T-helper 17 cell (primary cell): ENCODE measurements around the gene CRYZL1. TPM values are rescaled to one million over a fixed set of nuclear protein-coding genes. Genes with fewer than 3 reads are reported as not detected.
"Not testable (repeated sequence)": the region's sequence is repeated elsewhere in the genome, so short reads cannot be mapped to it uniquely, and the experiment has no call there.

ENCODE experiments used
- ATAC-seq: fragments of 150-1000 bp; cut with Tn5 transposase; 2 replicates; pipeline ENCODE4 v1.10.0; 2021; ENCODE audit warnings: mild to moderate bottlenecking, moderate library complexity
- DNase-seq, 3 donors: peaks; one replicate each; pipeline versions ENCODE4 v3.0.0 to v3.0.0-alpha.2; 2020 to 2021
- H3K9me3 ChIP-seq: one replicate; pipeline ENCODE4 v1.7.0; 2013; ENCODE audit warnings: low read length, mild to moderate bottlenecking; ENCODE audit not compliant: control insufficient read depth, poor library complexity, severe bottlenecking
- H3K27ac Mint-ChIP-seq: one replicate; pipeline ENCODE4 v1.8.0; 2022; ENCODE audit warnings: mild to moderate bottlenecking, moderate library complexity, mixed read lengths
- H3K27me3 Mint-ChIP-seq: one replicate; pipeline ENCODE4 v1.8.0; 2022; ENCODE audit warnings: mixed read lengths
- H3K36me3 Mint-ChIP-seq: one replicate; pipeline ENCODE4 v1.8.0; 2022; ENCODE audit warnings: low read depth, mixed read lengths
- H3K4me1 Mint-ChIP-seq: one replicate; pipeline ENCODE4 v1.8.0; 2022; ENCODE audit warnings: mild to moderate bottlenecking, mixed read lengths
- H3K4me3 Mint-ChIP-seq: one replicate; pipeline ENCODE4 v1.8.0; 2022; ENCODE audit warnings: mild to moderate bottlenecking, moderate library complexity, mixed read lengths
- total RNA-seq, 4 donors: library from RNA in 2 of 4; stranded (reverse) in 2 of 4; gene quantifications; one replicate each; pipeline ENCODE4 v1.2.3 and lab custom pipeline; 2022 to 2026

Gene CRYZL1
- total RNA-seq, 2 donors from 2014 or later, result 23.2 to 23.7 TPM

- Mint-ChIP-seq H3K27ac (peak within 1 kb of the TSS; percentile 97), H3K36me3 (no peaks in the 10 kb centered on the region), H3K27me3 (peaks cover 8% of the 10 kb centered on the region), H3K4me1 (peaks cover 19% of the 10 kb centered on the region), H3K4me3 (peak within 1 kb of the TSS; percentile 98)
- peak; percentile 99 to 100 (median 99) for DNase-seq
- H3K9me3 ChIP-seq, result no peaks in the 10 kb centered on the region
- ATAC-seq, result peak; percentile 89
These were observed 720 bp upstream of the CRYZL1 start, which contains the start of gene ITSN1 for GRCh38 chr21:33642027-33642895. TSS of gene ITSN1 (plus strand) at chr21:33642501. CDS start at chr21:33718829, 76,328 bp downstream.

DNA sequence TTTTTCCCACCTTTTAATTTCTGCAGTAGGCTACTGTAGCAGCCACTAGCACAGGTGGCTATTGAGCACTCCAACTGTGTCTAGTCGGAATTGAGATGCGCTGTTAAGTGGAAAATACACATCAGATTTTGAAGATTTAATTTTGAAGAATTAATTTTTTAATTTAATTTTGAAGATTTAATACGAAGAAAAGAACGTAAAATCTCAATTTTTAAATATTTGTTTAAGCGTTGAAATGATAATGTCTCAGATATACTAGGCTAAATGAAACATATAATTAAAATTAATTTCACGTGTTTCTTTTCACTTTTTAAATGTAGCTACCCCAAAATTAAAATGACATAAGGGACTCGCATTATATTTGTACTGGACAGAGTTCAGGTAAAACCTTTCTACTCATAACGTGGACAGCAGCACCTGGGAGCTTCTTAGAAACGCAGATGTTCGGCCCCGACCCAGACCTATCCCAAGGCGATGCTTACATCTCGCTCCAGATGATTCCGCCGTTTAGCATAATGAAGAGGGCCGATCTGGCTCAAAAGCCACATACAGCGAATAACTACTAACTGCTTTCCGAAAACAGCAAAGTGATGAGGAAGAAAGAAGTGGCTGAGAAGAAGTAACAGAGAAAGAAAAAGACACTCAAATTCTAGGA lies 717 bp downstream of the CRYZL1 start:
- ATAC-seq, result no peak
- Mint-ChIP-seq H3K27ac (peak overlapping the region; percentile 97), H3K4me3 (peak overlapping the region; percentile 98), H3K36me3 (no peaks in the 10 kb centered on the region), H3K27me3 (peaks cover 8% of the 10 kb centered on the region), H3K4me1 (peaks cover 24% of the 10 kb centered on the region)
- no peak for DNase-seq
- no peaks in the 10 kb centered on the region for H3K9me3 ChIP-seq

GRCh38 chr21:33634254-33634653 lies 7.3 kb downstream of the CRYZL1 start:
- peaks cover 2% of the 10 kb centered on the region for H3K36me3 Mint-ChIP-seq
- H3K9me3 ChIP-seq, result no peaks in the 10 kb centered on the region
- DNase-seq (no peak), ATAC-seq (no peak)
- no peak overlapping the region for H3K4me3 Mint-ChIP-seq
- no peaks in the 10 kb centered on the region for H3K27me3 Mint-ChIP-seq
- no peak overlapping the region for H3K27ac Mint-ChIP-seq
- peaks cover 16% of the 10 kb centered on the region for H3K4me1 Mint-ChIP-seq

DNA sequence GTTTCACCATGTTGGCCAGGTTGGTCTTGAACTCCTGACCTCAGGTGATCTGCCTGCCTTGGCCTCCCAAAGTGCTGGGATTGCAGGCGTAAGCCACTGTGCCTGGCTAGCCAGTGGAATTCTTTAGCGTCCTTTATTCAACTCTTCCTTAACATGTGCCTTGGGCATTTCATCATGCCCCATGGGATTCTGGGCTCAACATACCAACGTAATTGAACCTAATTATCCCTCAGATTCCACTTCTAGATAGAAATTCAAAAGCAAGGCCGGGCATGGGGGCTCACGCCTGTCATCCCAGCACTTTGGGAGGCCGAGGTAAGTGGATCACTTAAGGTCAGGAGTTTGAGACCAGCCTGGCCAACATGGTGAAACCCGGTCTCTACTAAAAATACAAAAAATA lies 15.4 kb downstream of the CRYZL1 start:
- DNase-seq, H3K4me1 Mint-ChIP-seq, ATAC-seq, H3K27ac Mint-ChIP-seq, H3K4me3 Mint-ChIP-seq, H3K9me3 ChIP-seq, H3K36me3 Mint-ChIP-seq, H3K27me3 Mint-ChIP-seq: not testable (repeated sequence)

GRCh38 chr21:33622253-33622652 lies 19.3 kb downstream of the CRYZL1 start:
- Mint-ChIP-seq H3K27ac (no peak overlapping the region), H3K27me3 (no peaks in the 10 kb centered on the region), H3K4me1 (no peaks in the 10 kb centered on the region), H3K36me3 (peaks cover 8% of the 10 kb centered on the region), H3K4me3 (no peak overlapping the region)
- ATAC-seq (no peak), DNase-seq (no peak)
- H3K9me3 ChIP-seq, result no peaks in the 10 kb centered on the region

GRCh38 chr21:33619726-33620125 lies 21.8 kb downstream of the CRYZL1 start:
- Mint-ChIP-seq H3K27ac (peak overlapping the region; percentile 0), H3K4me1 (no peaks in the 10 kb centered on the region), H3K36me3 (peaks cover 8% of the 10 kb centered on the region), H3K27me3 (no peaks in the 10 kb centered on the region), H3K4me3 (no peak overlapping the region)
- no peak for DNase-seq
- no peaks in the 10 kb centered on the region for H3K9me3 ChIP-seq
- no peak for ATAC-seq

- H3K9me3 ChIP-seq, result no peaks in the 10 kb centered on the region
- Mint-ChIP-seq H3K27me3 (no peaks in the 10 kb centered on the region), H3K4me3 (no peak overlapping the region), H3K27ac (no peak overlapping the region), H3K36me3 (peaks cover 9% of the 10 kb centered on the region), H3K4me1 (no peaks in the 10 kb centered on the region)
- ATAC-seq (no peak), DNase-seq (no peak)
These were observed 23.1 kb downstream of the CRYZL1 start for GRCh38 chr21:33618407-33618806.

DNA sequence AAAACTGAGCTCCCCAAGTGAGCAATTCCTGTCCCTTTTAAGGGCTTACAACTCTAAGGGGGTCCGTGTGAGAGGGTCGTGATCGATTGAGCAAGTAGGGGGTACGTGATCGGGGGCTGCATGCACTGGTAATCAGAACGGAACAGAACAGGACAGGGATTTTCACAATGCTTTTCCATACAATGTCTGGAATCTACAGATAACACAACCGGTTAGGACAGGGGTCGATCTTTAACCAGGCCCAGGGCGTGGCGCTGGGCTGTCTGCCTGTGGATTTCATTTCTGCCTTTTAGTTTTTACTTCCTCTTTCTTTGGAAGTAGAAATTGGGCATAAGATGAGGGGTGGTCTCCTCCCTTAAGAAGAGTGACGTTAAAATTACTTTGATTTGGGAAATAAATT lies 24.0 kb downstream of the CRYZL1 start:
- not testable (repeated sequence) for H3K4me1 Mint-ChIP-seq, DNase-seq, H3K36me3 Mint-ChIP-seq, H3K27me3 Mint-ChIP-seq, H3K4me3 Mint-ChIP-seq, H3K9me3 ChIP-seq, ATAC-seq
- H3K27ac Mint-ChIP-seq, result peak overlapping the region; percentile 43

GRCh38 chr21:33611006-33611744 lies 30.4 kb downstream of the CRYZL1 start:
- no peak for DNase-seq
- H3K9me3 ChIP-seq, result no peaks in the 10 kb centered on the region
- no peak overlapping the region for H3K4me3 Mint-ChIP-seq
- no peaks in the 10 kb centered on the region for H3K27me3 Mint-ChIP-seq
- ATAC-seq, result no peak
- peaks cover 5% of the 10 kb centered on the region for H3K36me3 Mint-ChIP-seq
- H3K4me1 Mint-ChIP-seq, result peaks cover 2% of the 10 kb centered on the region
- peak overlapping the region; percentile 3 for H3K27ac Mint-ChIP-seq

DNA sequence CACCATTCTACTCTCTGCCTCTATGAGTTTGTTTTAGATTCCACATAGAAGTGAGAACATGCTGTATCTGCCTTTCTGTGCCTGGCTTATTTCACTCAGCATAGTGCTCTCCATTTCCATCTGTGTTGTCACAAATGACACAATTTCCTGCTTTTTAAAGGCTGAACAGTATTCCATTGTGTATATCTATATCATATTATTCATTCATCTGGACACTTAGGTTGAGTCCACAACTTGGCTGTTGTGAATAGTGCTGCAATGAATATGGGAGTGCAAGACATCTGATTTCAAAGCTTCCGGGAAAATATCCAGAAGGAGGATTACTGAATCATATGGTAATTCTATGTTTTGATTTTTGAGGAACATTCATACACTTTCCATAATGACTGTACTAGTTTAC lies 33.0 kb downstream of the CRYZL1 start:
- ATAC-seq (no peak), DNase-seq (no peak)
- Mint-ChIP-seq H3K27ac (peak overlapping the region; percentile 32), H3K4me3 (no peak overlapping the region), H3K4me1 (peaks cover 5% of the 10 kb centered on the region), H3K36me3 (peaks cover 5% of the 10 kb centered on the region), H3K27me3 (no peaks in the 10 kb centered on the region)
- H3K9me3 ChIP-seq, result no peaks in the 10 kb centered on the region

- ATAC-seq (no peak), DNase-seq (no peak)
- no peak overlapping the region for H3K4me3 Mint-ChIP-seq
- no peak overlapping the region for H3K27ac Mint-ChIP-seq
- H3K36me3 Mint-ChIP-seq, result peaks cover 3% of the 10 kb centered on the region
- H3K9me3 ChIP-seq, result no peaks in the 10 kb centered on the region
- no peaks in the 10 kb centered on the region for H3K4me1 Mint-ChIP-seq
- H3K27me3 Mint-ChIP-seq, result no peaks in the 10 kb centered on the region
These were observed 43.5 kb downstream of the CRYZL1 start for GRCh38 chr21:33598051-33598450.

- Mint-ChIP-seq H3K36me3 (no peaks in the 10 kb centered on the region), H3K4me1 (peaks cover 7% of the 10 kb centered on the region), H3K27ac (peak within 1 kb of the TSS; percentile 87), H3K27me3 (no peaks in the 10 kb centered on the region), H3K4me3 (peak within 1 kb of the TSS; percentile 94)
- DNase-seq, result peak; percentile 85 to 94 (median 87)
- peak; percentile 96 for ATAC-seq
- no peaks in the 10 kb centered on the region for H3K9me3 ChIP-seq
These were observed 52.8 kb downstream of the CRYZL1 start, which contains the start of gene DONSON for GRCh38 chr21:33588485-33589335. TSS of gene DONSON (minus strand) at chr21:33588684. CDS start at chr21:33588641, 43 bp downstream.
